Liver (tissue), 9 donors: ENCODE results near the gene CHRDL2. TPM values are rescaled to one million over a fixed set of nuclear protein-coding genes. Genes with fewer than 3 reads are reported as not detected.
"Not testable (repeated sequence)": the region's sequence is repeated elsewhere in the genome, so short reads cannot be mapped to it uniquely, and the experiment has no call there.

Source experiments
- DNase-seq: peaks from one replicate; pipeline ENCODE4 v3.0.0-alpha.2; 2017; ENCODE audit warnings: low spot score
- H3K27ac ChIP-seq, 2 donors: one replicate each; pipeline ENCODE4 v1.7.0; 2013; ENCODE audit warnings: inconsistent platforms in 2 of 2, low read length in 2 of 2, control low read depth in 1 of 2, low read depth in 1 of 2, mild to moderate bottlenecking in 1 of 2
- H3K27me3 ChIP-seq, 4 donors: one replicate each; pipeline versions ENCODE4 v1.6.1 to v1.7.0; 2013; ENCODE audit warnings: low read length in 3 of 4, inconsistent platforms in 1 of 4, mild to moderate bottlenecking in 1 of 4, moderate library complexity in 1 of 4; ENCODE audit not compliant: control insufficient read depth in 4 of 4, insufficient read depth in 4 of 4
- H3K36me3 ChIP-seq, 4 donors: one replicate each; pipeline versions ENCODE4 v1.6.1 to v1.7.0; 2013; ENCODE audit warnings: low read length in 3 of 4, mild to moderate bottlenecking in 3 of 4, low read depth in 1 of 4, moderate library complexity in 1 of 4; ENCODE audit not compliant: control insufficient read depth in 4 of 4, insufficient read depth in 3 of 4
- H3K4me1 ChIP-seq, 4 donors: one replicate each; pipeline versions ENCODE4 v1.6.1 to v1.7.0; 2013; ENCODE audit warnings: low read length in 3 of 4, mild to moderate bottlenecking in 3 of 4, moderate library complexity in 1 of 4; ENCODE audit not compliant: control insufficient read depth in 4 of 4, insufficient read depth in 4 of 4
- H3K4me3 ChIP-seq, 3 donors: one replicate each; pipeline versions ENCODE4 v1.6.1 to v1.7.0; 2013; ENCODE audit warnings: low read length in 3 of 3, control low read depth in 1 of 3, low read depth in 1 of 3, mild to moderate bottlenecking in 1 of 3
- H3K9ac ChIP-seq, 2 donors: one replicate each; pipeline ENCODE4 v1.7.0; 2013; ENCODE audit warnings: low read length in 2 of 2, mild to moderate bottlenecking in 2 of 2, moderate library complexity in 2 of 2, control low read depth in 1 of 2, low read depth in 1 of 2
- H3K9me3 ChIP-seq, 4 donors: one replicate each; pipeline versions ENCODE4 v1.6.1 to v1.7.0; 2013; ENCODE audit warnings: low read length in 3 of 4; ENCODE audit not compliant: control insufficient read depth in 4 of 4
- ATF3 ChIP-seq: IDR thresholded peaks from 2 replicates; pipeline ENCODE4 v1.6.1; 2016; ENCODE audit warnings: antibody characterized with exemption
- CTCF ChIP-seq: fragments of 150-350 bp; IDR thresholded peaks from 2 replicates; pipeline ENCODE4 v1.5.1; 2017; ENCODE audit warnings: improper control_type of control experiment, low read depth, low read length; ENCODE audit not compliant: missing input control
- EGR1 ChIP-seq, 2 donors: IDR thresholded peaks; 2 replicates each; pipeline ENCODE4 v1.6.1; 2016 to 2018; ENCODE audit warnings: antibody characterized with exemption in 2 of 2, low read depth in 2 of 2
- FOXA1 ChIP-seq: IDR thresholded peaks from 2 replicates; pipeline ENCODE4 v1.6.1; 2016; ENCODE audit warnings: antibody characterized with exemption
- FOXA2 ChIP-seq: IDR thresholded peaks from 2 replicates; pipeline ENCODE4 v1.6.1; 2016; ENCODE audit warnings: antibody characterized with exemption
- GABPA ChIP-seq, 2 donors: IDR thresholded peaks in 1 of 2; conservative IDR thresholded peaks in 1 of 2; 2 replicates each; pipeline ENCODE4 v1.6.1; 2016; ENCODE audit warnings: antibody characterized with exemption in 2 of 2, mild to moderate bottlenecking in 1 of 2, moderate library complexity in 1 of 2
- HNF4A ChIP-seq, 2 donors: conservative IDR thresholded peaks; 2 replicates each; pipeline ENCODE4 v1.6.1; 2016; ENCODE audit warnings: antibody characterized with exemption in 2 of 2, mild to moderate bottlenecking in 2 of 2
- MAX ChIP-seq: IDR thresholded peaks from 2 replicates; pipeline ENCODE4 v1.6.1; 2016; ENCODE audit warnings: antibody characterized with exemption
- NR2F2 ChIP-seq: IDR thresholded peaks from 2 replicates; pipeline ENCODE4 v1.6.1; 2016; ENCODE audit warnings: antibody characterized with exemption
- RAD21 ChIP-seq, 2 donors: IDR thresholded peaks; 2 replicates each; pipeline ENCODE4 v1.6.1; 2016; ENCODE audit warnings: antibody characterized with exemption in 2 of 2, mild to moderate bottlenecking in 2 of 2
- REST ChIP-seq: IDR thresholded peaks from 2 replicates; pipeline ENCODE4 v1.6.1; 2016; ENCODE audit warnings: antibody characterized with exemption, mild to moderate bottlenecking
- RXRA ChIP-seq, 2 donors: IDR thresholded peaks; 2 replicates each; pipeline ENCODE4 v1.6.1; 2017 to 2018; ENCODE audit warnings: antibody characterized with exemption in 2 of 2, mild to moderate bottlenecking in 1 of 2
- SP1 ChIP-seq: IDR thresholded peaks from 2 replicates; pipeline ENCODE4 v1.6.1; 2018; ENCODE audit warnings: antibody characterized with exemption, mild to moderate bottlenecking
- TAF1 ChIP-seq: conservative IDR thresholded peaks from 2 replicates; pipeline ENCODE4 v1.6.1; 2016; ENCODE audit warnings: antibody characterized with exemption, mild to moderate bottlenecking
- YY1 ChIP-seq: IDR thresholded peaks from 2 replicates; pipeline ENCODE4 v1.6.1; 2016; ENCODE audit warnings: antibody characterized with exemption, mild to moderate bottlenecking
- WGBS: extraction: QIAGEN DNeasy Blood & Tissue Kit; methylation state at CpG from one replicate; pipeline ENCODE4 v1.1.7; 2013; 5-methylcytosine and 5-hydroxymethylcytosine counted together
- polyA plus RNA-seq, 2 donors: library from polyadenylated mRNA; stranded (reverse) in 1 of 2; unstranded in 1 of 2; fragments of 200-250 nt in 1 of 2; fragments of >200 nt in 1 of 2; fragmentation: Nextera tagmentation in 1 of 2; extraction: Ambion mirVana in 1 of 2; gene quantifications; one replicate each; pipeline versions ENCODE4 v1.2.1 to v1.2.3, GENCODE V29; 2013 to 2015
- total RNA-seq, 2 donors: library from RNA; depleted of rRNA; stranded (reverse); fragments of >200 nt; gene quantifications; one replicate each; pipeline ENCODE4 v1.2.3, GENCODE V29; 2014
- donor health status: healthy.
- donor health status: healthy.
- donor health status: healthy.
- donor health status: healthy.
- donor health status: healthy.

The CHRDL2 gene
- total and polyA plus RNA-seq, 4 donors, result 1.8 to 19.0 (median 15.8) TPM; not detected in 1

- Histone ChIP-seq H3K27ac (no peak overlapping the region), H3K4me1 (peaks cover 0 to 3% (median 1%) of the 10 kb centered on the region in 4 donors), H3K27me3 (no peaks in the 10 kb centered on the region), H3K9me3 (no peaks in the 10 kb centered on the region), H3K36me3 (no peaks in the 10 kb centered on the region), H3K9ac (no peak overlapping the region), H3K4me3 (no peak overlapping the region)
- no peak for TF ChIP-seq CTCF
- no peak for TF ChIP-seq NR2F2
- TF ChIP-seq REST, result no peak
- TF ChIP-seq FOXA2, result no peak
- TF ChIP-seq MAX, result no peak
- no peak for TF ChIP-seq HNF4A (conservative IDR thresholded peaks at IDR 0.05)
- TF ChIP-seq RAD21 (IDR thresholded peaks at IDR 0.05), result no peak
- no peak for TF ChIP-seq FOXA1
- no peak for TF ChIP-seq YY1
- TF ChIP-seq EGR1 (IDR thresholded peaks at IDR 0.05; ENCODE audit: low read depth in 2 of 2), result no peak
- TF ChIP-seq GABPA (IDR thresholded peaks at IDR 0.05 in 1 of 2, conservative IDR thresholded peaks at IDR 0.05 in 1 of 2), result no peak
- no peak for TF ChIP-seq SP1
- no peak for TF ChIP-seq ATF3
- TF ChIP-seq RXRA (IDR thresholded peaks at IDR 0.05), result no peak
- no peak for TF ChIP-seq TAF1
- 86% methylated on average over 2 of the region's 2 CpGs for WGBS
- no peak for DNase-seq
Measured at GRCh38 chr11:74769055-74769707, 38.0 kb upstream of the CHRDL2 start.

- H3K9me3 ChIP-seq, H3K4me1 ChIP-seq, DNase-seq, H3K27ac ChIP-seq, H3K27me3 ChIP-seq, H3K36me3 ChIP-seq, H3K4me3 ChIP-seq, H3K9ac ChIP-seq: not testable (repeated sequence)
- 94% methylated on average over 9 of the region's 9 CpGs for WGBS
Measured at GRCh38 chr11:74768172-74768651, 37.0 kb upstream of the CHRDL2 start.
